ENCODE measurements around the gene NONO.
"Not testable (repeated sequence)": the region's sequence is repeated elsewhere in the genome, so short reads cannot be mapped to it uniquely, and the experiment has no call there.

The NONO gene

GRCh38 chrX:71285929-71286328 lies 2.5 kb downstream of the NONO start:
- DNase-seq (ENCODE audit: low read depth in 2 of 2), result no peak

- DNase-seq (ENCODE audit: low read depth in 2 of 2), result no peak
These were observed 7.9 kb downstream of the NONO start for GRCh38 chrX:71291381-71291780.

GRCh38 chrX:71292669-71293365 lies 9.4 kb downstream of the NONO start:
- DNase-seq (ENCODE audit: low read depth in 2 of 2), result no peak

- DNase-seq (ENCODE audit: low read depth in 2 of 2), result no peak
These were observed 13.4 kb downstream of the NONO start for GRCh38 chrX:71296806-71297205.

GRCh38 chrX:71298119-71298518 lies 14.7 kb downstream of the NONO start:
- no peak for DNase-seq (ENCODE audit: low read depth in 2 of 2)

GRCh38 chrX:71300064-71300463 lies 16.6 kb downstream of the NONO start:
- DNase-seq (ENCODE audit: low read depth in 2 of 2), result not testable (repeated sequence)

GRCh38 chrX:71300495-71300894 lies 17.1 kb downstream of the NONO start:
- DNase-seq (ENCODE audit: low read depth in 2 of 2), result not testable (repeated sequence)

GRCh38 chrX:71301195-71301924 lies 17.9 kb downstream of the NONO start, which contains the start of gene ITGB1BP2:
Gene ITGB1BP2, plus strand, starts transcription at chrX:71301750. Its CDS starts 57 bp downstream, at chrX:71301807.
- DNase-seq (ENCODE audit: low read depth in 2 of 2), result no peak

GRCh38 chrX:71302461-71303213 lies 19.2 kb downstream of the NONO start:
- DNase-seq (ENCODE audit: low read depth in 2 of 2), result no peak

- DNase-seq (ENCODE audit: low read depth in 2 of 2), result no peak
These were observed 21.1 kb downstream of the NONO start for GRCh38 chrX:71304561-71304960.

- no peak for DNase-seq (ENCODE audit: low read depth in 2 of 2)
These were observed 32.5 kb downstream of the NONO start for GRCh38 chrX:71315917-71316316.

- DNase-seq (ENCODE audit: low read depth in 2 of 2), result not testable (repeated sequence)
These were observed 33.5 kb downstream of the NONO start for GRCh38 chrX:71316959-71317358.

GRCh38 chrX:71320126-71320525 lies 36.7 kb downstream of the NONO start:
- no peak for DNase-seq (ENCODE audit: low read depth in 2 of 2)

GRCh38 chrX:71321731-71322130 lies 38.3 kb downstream of the NONO start:
- no peak for DNase-seq (ENCODE audit: low read depth in 2 of 2)

GRCh38 chrX:71324452-71324851 lies 41.0 kb downstream of the NONO start:
- DNase-seq (ENCODE audit: low read depth in 2 of 2), result not testable (repeated sequence)

- DNase-seq (ENCODE audit: low read depth in 2 of 2), result no peak
These were observed 43.0 kb downstream of the NONO start for GRCh38 chrX:71326394-71326793.

GRCh38 chrX:71349151-71349665 lies 65.8 kb downstream of the NONO start:
- DNase-seq (ENCODE audit: low read depth in 2 of 2), result not testable (repeated sequence)

GRCh38 chrX:71349867-71350266 lies 66.4 kb downstream of the NONO start:
- DNase-seq (ENCODE audit: low read depth in 2 of 2), result not testable (repeated sequence)

Measured in stimulated activated CD8-positive, alpha-beta memory T cell treated with anti-CD3 and anti-CD28 coated beads, Interleukin-2, amount 100 ng/mL, for 48 hours (primary cell).